GM19372 (cell line): ENCODE results near the gene OR1B1.
"Not testable (repeated sequence)": the region's sequence is repeated elsewhere in the genome, so short reads cannot be mapped to it uniquely, and the experiment has no call there.

Experiments used
- ATAC-seq: cut with Tn5 transposase; IDR thresholded peaks from one replicate; pipeline ENCODE4 v1.9.1; 2021; ENCODE audit warnings: mild to moderate bottlenecking, low read depth, moderate library complexity; ENCODE audit not compliant: unreplicated experiment

Gene OR1B1

GRCh38 chr9:122657527-122657926, at the start of gene OR1B1:
Gene OR1B1, minus strand, starts transcription at chr9:122657627.
- no peak for ATAC-seq

GRCh38 chr9:122695696-122696095, 38.3 kb upstream of the OR1B1 start:
- no peak for ATAC-seq

- ATAC-seq = no peak
These were observed 27.4 kb upstream of the OR1B1 start for GRCh38 chr9:122684851-122685250.

- no peak for ATAC-seq
These were observed 15.1 kb upstream of the OR1B1 start for GRCh38 chr9:122672481-122672880.

GRCh38 chr9:122661416-122661815, 4.0 kb upstream of the OR1B1 start, which contains the start of gene OR1L1:
Gene OR1L1, plus strand, starts transcription at chr9:122661716. Its CDS starts 0 bp downstream, at chr9:122661716.
- no peak for ATAC-seq

- ATAC-seq = no peak
These were observed 1.0 kb downstream of the OR1B1 start for GRCh38 chr9:122656378-122656777.

- ATAC-seq = no peak
These were observed 15.2 kb downstream of the OR1B1 start for GRCh38 chr9:122642226-122642625.

GRCh38 chr9:122619996-122620395, 37.4 kb downstream of the OR1B1 start:
- ATAC-seq = no peak

GRCh38 chr9:122614362-122614761, 43.1 kb downstream of the OR1B1 start, which contains the start of gene OR1Q1:
Gene OR1Q1, plus strand, starts transcription at chr9:122614738. Its CDS starts 0 bp downstream, at chr9:122614738.
- ATAC-seq = no peak

- ATAC-seq = no peak
These were observed 47.6 kb downstream of the OR1B1 start for GRCh38 chr9:122609804-122610203.

GRCh38 chr9:122606587-122606986, 50.8 kb downstream of the OR1B1 start:
- no peak for ATAC-seq

- ATAC-seq = no peak
These were observed 51.7 kb downstream of the OR1B1 start for GRCh38 chr9:122605691-122606090.

GRCh38 chr9:122583284-122583683, 74.1 kb downstream of the OR1B1 start, which contains the start of gene OR1L8:
Gene OR1L8, minus strand, starts transcription at chr9:122583384. Its CDS starts 14,907 bp downstream, at chr9:122568477.
- ATAC-seq = not testable (repeated sequence)

- no peak for ATAC-seq
These were observed 77.1 kb downstream of the OR1B1 start for GRCh38 chr9:122580360-122580759.

- ATAC-seq = no peak
These were observed 77.6 kb downstream of the OR1B1 start for GRCh38 chr9:122579874-122580273.
